Measurements from ENCODE around the gene SLC16A8.

SLC16A8 gene

DNA sequence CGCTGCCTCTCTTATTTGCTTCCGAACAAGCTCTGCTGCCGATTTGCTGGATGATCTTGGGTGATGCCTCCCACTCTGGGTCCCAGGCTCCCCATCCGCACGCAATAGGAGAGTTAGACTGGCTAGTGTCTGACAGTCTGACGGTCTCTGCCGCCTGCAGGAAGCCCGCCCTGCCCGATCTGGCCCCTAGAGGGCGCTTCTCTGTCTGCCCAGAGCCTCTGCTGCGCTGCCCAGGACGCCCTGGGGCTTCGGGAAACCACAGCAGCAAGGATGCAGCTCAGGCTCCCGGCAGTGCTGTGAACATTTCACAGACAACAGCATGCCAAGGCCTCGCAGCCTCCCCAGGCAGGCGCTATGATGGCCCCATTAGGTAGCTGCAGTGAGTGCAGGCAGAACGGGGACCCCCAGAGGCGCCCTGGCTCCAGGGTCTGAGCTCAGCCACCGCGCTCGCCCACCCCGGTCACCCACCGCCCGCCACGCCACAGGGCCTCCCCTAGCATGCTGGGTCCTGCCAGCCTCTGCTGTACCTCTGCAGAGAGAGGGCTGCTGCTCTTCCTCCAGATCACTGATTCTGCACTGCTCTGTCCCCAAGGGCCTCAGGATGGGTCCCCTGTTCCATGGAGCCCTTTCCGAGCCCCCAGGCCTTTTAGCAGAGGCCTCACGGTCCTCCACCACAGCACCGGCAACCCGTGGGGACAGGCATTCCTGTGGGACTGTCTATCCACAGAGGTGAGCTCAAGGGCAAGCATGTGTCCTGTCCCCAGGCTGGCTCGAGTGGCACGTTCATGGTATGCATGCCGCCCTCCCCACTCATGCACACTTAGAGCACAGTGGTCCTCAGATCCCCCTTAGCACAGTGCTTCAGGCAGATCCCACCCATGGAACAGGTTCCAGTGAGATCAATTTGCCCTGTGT lies 30.8 kb upstream of the SLC16A8 start:
- in situ Hi-C loops (cut with MboI; ENCODE audit: low sequenced_read_pairs), result no loop called here

DNA sequence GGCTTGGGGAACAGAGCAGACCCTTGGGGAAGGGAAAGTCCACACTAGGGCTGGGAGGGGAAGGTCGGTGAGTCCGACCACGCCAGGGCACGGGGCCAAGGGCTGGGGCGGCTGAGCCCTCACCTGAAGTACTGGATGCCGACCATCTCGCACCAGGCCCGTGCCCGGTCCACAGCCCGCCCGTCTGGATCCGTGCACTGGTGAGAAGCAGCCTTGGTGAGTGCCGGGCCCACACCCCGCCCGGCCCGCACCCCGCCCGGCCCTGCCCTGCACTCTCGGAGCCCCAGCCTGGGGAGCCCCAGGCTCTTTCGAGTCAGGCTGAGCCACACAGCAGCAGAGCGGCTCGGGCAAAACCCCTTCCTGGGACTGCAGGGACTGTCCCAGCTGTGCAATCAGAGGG lies 28.4 kb upstream of the SLC16A8 start:
- in situ Hi-C loops (cut with MboI; ENCODE audit: low sequenced_read_pairs), result no loop called here

DNA sequence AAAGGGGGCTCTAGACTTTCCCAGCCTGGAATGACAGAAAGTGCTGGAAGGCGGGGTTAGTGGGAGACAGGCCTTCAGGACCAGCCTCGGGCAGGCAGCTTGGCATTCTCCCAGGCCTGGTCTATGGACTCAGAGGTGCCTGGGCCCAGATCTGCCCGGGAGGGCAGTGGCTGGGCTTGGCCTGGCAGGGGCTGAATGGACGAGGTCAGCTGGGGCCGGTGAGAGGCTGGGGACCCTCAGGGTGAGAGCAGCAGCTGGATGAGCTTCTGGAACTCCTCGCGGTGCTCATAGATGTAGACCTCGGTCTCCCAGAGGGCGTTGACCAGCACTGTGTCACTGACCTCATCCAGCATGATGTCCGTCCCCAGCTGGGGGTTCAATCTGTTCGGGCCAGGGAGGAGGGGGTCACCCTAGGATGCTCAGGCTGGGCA lies 28.0 kb upstream of the SLC16A8 start:
- in situ Hi-C loops (cut with MboI; ENCODE audit: low sequenced_read_pairs), result no loop called here

DNA sequence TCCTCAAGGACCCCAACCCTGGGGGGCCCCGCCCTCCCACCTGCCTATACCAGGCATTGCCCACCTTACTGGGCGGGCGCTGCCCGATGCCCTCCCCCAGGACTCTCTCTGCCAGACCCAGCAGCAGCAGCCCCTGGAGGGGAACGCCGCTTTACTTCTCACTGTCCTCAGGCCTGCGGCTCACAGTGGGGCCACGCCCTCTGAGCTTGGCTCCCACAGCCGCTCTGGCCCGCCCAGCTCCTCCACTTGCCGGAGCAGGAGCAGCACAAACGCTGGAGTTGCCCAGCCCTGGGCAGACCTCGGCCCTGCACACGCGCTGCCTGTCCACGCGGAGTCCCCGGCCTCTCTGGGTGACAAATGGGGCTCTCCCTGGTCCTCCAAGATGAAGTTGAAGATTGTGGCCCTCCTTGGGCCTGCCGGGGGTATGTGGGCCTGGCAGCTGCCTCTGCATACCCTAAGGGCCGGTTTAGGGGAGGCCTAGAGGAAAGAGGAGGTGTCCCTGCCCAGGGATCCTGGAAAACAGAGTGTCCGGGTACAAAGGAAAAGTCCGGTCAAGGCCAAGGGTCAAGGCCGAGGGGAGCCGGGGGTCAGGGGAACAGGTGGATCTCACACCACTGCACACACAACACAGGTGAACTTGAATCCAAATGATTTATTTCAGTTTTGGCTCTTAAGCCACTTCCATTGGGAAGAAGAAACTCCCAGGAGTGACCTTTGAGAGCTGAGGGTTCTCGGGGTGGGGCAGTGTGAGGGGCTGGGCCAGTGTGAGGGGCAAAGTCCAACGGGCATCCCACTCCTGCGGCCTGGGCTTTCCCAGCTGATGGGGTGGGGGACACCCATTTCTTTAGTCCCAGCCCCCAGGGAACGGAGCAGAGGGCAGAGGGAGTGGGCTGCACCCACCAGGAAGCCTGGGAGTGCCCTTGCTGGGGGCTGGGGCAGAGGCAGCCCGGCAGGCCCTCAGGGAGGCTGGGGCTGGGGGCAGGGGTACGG lies 27.2 kb upstream of the SLC16A8 start:
- in situ Hi-C loops (cut with MboI; ENCODE audit: low sequenced_read_pairs), result no loop called here

DNA sequence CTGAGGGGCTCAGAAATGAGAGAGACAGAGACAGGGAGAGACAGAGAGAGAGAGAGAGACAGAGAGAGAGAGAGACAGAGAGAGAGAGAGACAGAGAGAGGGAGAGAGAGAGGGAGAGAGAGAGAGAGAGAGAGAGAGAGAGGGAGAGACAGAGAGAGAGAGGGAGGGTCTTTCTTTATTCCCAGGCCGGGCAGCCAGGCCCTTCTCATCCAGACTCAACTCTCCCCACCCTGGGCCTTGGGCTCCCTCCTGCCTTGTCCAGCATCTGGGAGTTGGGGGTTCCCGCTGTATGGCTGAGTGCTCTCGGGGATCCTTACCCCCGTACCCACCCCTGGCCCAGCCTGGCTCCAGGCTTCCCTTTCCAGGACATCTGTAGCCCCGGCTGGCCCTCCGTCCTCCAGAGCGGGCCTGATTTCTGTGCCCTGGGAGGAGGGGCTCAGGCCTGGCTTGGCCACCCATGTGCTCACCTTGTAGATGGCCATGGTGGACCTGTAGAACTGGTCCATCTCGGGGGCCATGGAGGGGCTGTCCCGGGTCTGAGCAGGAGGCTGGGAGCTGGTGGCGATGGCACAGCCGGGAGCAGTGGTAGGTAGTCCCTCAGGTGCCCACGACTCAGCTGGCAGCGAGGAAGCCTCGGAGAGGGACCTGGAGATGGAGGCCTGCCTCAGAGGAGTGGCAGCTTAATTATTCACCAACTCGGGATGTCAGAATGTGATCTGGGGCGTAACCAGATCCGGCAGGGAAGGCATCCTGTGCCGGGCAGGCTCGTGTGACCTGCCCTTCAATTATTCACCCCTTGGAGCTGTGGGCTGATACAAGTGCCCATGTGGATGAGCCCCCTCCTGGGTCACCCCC lies 26.3 kb upstream of the SLC16A8 start, which contains the start of gene BAIAP2L2:
Gene BAIAP2L2, minus strand, starts transcription at position 677 of the 855 bp plus-strand sequence. Its CDS starts 159 bp downstream, at position 518.
- in situ Hi-C loops (cut with MboI; ENCODE audit: low sequenced_read_pairs), result no loop called here

DNA sequence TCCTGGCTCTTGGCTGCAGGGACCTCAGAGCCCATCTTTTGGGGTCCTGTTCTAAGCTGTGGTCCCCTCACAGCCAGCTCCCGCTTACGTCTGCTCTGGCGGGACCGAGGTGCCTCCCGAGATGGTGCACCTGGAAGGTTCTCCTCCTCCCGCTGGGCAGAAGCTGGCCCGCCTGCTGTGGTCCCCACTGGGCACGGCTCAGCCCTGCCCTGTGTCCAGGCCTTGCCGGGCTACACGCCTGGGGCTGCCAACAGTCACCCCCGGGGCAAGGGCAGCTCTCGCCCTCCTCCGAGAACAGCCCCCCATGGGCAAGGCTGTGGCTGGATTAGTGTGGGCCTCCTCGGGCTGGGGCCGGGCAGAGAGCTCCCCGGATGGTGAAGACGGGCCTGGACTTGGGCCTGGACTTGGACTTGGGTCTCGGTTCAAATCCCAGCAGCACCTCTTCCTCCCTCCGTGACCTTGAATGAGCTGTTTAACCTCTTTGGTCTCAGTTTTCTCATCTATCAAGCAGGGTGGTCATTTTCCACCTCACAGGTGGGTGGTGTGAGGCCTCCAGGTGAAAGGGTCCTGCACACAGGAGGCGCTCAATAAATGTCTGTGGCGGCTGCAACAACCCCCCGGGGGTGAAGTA lies 25.5 kb upstream of the SLC16A8 start:
- in situ Hi-C loops (cut with MboI; ENCODE audit: low sequenced_read_pairs), result no loop called here

DNA sequence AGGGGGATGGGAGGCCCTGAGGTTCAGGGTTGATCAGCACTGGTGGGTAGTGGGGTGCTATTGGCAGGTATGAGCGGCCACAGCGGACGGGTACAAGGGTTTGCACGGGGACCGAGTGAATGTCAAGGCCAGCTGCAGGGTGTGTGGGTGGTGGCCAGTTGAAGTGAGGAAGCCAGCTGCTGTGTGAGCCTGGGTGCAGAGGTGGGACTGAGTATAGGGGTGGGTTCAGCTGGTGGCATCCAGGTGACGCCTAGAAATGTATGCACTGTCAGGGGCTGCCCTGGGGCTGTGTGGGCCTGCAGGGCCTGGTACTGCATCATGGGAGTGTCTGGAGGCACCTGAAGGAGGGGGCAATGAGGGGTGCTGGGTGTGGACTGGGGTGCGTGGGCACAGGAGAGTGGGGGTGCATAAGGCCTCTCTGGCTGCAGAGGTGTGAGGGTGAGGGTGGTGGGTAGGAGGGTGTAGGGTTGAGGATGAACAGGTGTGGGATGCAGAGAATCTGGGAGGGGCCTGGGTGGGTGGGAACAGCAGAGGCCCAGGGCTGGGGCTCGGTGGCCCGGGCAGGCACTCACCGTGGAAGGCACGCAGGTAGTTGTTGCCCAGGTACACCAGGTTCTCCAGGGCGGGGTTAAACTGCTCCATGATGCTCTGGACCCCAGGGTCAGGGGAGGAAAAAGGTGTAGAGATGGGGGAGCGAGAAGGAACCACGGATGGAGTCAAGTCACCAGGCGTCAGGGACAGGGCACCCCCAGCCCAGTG lies 24.8 kb upstream of the SLC16A8 start:
- in situ Hi-C loops (cut with MboI; ENCODE audit: low sequenced_read_pairs), result no loop called here

DNA sequence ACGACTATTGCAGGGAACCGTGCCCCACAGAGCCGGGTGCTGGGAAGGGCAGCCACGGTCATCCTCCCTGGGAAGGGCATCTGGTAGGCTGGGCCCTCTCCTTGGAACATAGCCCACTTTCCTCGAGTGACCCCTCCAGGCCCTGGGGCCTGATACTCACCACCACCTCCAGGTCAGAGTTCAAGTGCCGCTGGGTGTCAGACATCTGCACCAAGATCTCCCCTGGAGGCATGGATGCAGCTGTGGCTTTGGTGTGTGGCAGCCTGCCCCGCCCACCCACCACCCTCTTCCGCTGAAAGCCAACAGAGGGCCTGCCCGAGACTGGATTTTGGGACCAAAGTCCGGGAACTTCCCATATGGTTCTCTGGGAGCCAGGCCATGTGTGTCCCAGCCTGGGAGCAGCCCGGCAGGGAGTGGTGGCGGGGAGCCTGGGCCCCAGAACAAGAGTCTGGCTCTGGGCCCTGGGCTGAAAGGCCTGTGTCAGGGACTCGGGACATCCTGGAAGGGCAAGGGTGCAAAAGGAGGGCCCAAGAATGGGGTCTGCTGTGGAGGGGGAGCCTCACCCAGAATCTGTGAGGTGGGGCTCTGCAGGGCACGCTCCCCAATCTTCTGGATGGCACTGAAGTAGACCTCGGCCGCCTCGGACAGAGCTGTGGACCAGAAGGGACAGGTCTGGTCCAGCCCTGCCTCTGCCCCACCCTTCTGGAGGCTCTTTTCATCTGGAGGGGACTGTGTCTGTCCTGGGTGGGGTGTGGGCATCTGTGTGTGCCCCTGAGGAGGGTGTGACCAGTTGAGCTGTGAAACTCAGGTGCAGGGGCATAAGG lies 23.9 kb upstream of the SLC16A8 start:
- in situ Hi-C loops (cut with MboI; ENCODE audit: low sequenced_read_pairs), result no loop called here

DNA sequence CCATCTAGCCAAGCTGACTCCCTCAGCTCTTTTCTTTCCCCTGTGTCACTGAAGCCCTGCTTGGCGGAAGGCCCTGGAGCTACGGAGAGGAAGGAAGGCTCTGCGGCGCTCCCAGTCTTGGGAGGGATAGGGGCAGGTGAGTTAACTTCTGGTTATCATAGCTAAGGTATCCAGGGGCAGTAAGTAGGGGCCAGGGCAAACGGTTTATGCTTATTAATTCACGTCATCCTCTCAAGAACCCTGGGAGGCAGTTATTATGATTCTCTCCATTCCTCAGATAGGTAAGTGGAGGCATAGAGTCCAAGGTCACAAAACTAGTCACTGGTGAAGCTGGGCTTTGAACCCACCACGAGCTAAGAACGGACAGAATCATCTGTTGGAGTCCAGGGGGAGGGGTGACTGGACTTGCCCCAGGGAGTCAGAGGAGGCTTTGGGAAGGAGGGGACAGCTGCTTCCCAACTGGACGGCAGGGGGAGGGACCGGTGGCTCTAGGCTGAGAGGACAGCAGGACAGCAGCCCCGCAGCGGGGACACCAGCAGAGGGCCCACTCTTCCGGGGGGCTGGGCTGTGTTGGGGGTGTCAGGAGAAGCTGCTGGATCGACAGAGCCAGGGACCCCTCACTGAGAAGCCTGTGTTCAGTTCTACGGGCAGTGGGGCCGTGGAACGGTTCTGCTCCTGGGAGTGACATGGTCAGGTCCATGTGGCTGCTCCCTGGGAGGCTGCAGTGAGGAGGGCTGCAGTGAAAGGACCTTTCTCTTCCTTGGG lies 23.0 kb upstream of the SLC16A8 start:
- in situ Hi-C loops (cut with MboI; ENCODE audit: low sequenced_read_pairs), result no loop called here

DNA sequence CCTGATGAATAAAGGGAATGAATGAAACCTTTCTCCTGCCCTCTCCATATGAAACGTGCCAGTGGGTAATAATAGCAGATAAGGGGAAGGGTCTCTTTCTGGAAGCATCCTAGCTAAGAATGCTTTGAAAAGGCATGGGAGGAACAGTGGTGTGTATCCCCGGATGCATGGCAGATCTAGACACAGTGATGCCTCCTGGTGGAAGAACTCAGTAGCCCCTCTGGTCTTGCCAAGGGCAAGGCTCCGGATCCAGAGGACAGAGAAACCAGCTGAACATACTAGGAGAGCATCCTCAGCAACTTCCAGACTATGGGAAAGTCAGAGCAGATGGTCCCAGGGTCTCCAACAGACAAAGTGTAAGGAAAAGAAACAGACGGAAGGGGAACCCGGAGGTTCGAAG lies 20.1 kb upstream of the SLC16A8 start:
- in situ Hi-C loops (cut with MboI; ENCODE audit: low sequenced_read_pairs), result no loop called here

DNA sequence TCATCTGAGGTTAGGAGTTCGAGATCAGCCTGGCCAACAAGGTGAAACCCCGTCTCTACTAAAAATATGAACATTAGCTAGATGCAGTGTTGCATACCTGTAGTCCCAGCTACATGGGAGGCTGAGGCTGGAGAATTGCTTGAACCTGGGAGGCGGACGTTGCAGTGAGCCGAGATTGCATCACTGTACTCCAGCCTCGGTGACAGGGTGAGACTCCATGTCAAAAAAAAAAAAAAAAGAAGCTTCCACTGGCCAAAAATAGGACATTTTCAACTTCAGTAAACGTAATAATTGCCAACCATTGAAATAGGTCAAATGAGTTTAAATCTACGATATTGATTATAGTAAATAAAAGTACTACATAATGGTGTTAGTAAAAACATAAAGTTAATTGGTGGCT lies 19.7 kb upstream of the SLC16A8 start:
- in situ Hi-C loops (cut with MboI; ENCODE audit: low sequenced_read_pairs), result no loop called here

DNA sequence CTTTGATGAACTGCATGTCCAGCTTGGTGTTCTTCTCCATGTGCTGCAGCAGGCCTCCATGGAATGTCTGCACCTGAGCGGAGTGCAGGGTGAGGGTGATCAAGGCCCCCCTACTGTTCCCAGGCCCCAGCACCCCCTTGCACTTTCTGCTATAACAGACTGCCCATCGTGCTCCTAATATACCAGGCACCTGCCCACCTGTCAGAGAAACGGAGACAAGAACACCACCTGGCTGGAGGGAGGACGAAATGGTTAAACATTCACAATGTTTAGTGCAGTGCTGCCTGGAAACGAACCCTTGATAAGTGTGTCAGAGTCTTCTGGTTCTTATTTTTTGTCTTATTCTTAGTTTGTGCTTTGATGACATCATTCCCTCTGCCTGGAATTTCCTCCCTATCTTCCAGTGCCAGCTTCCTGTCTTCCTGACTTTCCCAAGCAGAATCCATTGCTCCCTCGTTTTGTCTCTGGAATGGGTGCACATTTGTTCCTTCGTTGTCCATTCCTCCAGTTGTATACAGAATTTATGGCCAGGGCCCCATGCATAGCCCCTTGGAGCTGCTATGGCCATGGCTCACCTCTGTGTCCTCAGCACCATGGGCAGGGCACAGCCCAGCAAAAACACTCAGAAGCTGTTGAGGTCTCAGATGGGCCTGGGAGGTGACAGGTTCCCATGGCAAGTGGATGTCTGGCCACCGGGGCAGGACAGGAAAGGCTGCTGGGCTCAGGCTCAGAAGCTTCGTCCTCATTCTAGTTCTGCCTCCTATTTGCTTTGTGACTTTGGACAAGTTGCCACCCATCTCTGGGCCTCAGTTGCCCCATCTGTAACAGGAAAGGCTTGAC lies 14.6 kb upstream of the SLC16A8 start:
- in situ Hi-C loops (cut with MboI; ENCODE audit: low sequenced_read_pairs), result no loop called here

DNA sequence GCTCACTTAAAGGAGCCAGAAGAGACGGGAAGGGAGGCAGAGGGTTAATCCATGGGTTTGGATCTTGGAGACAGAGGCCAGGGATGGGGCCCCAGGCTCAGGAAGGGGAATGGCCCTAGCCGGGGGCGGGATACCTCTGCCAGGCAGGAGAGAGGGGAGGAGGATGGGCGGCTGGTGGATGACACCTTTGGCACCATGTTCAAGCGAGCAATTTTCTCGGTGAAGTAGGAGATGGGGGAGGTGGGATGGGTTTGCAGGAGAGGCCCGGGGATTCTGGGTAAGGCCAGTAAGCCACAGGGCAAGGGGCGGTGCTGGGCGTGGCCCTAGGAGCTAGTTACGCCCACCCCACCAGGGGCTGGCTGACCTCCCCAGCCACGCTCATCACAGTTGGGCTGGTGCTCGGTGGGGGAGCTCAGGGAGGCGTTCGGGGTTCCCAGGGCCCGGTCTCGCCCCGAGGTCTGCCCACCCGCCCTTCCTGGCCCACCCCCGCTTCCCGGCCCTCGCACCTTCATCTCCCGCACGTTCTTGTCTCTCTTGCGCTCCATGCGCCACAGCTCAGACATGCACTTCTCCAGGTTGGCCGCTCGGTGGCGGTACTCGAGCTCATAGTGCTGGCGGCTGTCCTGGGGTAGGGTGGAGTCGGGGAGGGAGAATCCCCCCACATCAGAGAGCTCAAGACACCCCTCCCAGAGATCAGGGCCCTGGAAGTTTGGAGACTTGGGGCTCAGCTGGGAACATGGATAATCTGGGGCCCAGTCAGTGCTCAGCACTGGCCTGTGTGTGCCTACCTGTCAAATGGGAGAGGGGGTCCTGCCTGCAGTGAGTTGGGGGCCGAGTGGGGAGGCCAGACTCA lies 13.8 kb upstream of the SLC16A8 start:
- in situ Hi-C loops (cut with MboI; ENCODE audit: low sequenced_read_pairs), result no loop called here

DNA sequence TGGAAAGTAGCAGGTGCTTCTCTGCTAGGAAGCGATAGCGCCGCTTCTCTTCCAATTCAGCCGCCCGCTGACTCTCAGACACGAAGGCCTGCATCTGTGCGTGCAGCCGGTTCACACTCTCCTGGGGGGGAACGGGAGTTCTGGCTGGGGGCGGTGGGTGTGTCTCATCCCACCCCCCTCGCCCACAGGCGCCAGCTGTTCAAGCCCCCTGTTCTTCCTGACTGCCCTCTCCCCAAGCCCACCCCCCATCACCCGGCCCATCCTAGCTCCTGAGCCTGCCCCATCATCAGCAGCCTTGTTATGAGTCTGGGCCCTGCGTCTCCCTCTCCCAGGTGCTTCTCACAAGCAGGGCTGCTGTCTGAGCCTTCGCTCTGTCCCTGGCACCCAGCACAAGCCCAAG lies 13.1 kb upstream of the SLC16A8 start:
- in situ Hi-C loops (cut with MboI; ENCODE audit: low sequenced_read_pairs), result no loop called here

DNA sequence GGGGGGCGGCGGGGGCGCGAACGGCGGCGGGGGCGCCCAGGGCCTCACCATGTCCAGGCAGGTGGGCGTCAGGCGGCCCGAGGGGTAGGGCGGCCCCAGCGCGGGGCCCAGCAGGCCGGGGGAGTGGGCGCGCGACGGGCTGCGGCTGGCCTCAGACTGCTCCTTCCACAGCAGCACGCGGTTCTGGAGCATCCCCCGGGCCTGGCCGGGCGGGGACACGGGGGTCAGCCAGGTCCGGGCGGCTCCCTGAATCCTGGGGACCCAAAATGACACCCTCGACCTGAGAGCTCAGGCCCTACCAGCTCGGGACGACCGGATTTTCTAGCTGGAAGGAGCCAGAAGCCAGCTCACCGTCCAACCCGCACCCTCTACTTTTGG lies 5.5 kb upstream of the SLC16A8 start:
- in situ Hi-C loops (cut with MboI; ENCODE audit: low sequenced_read_pairs), result no loop called here
